OCI-LY3 (cell line): ENCODE measurements around the gene FAAH2.

ENCODE experiments used
- EZH2phosphoT487 ChIP-seq: fragments of 200-600 bp; shearing (Covaris generic); IDR thresholded peaks from 2 replicates; pipeline ENCODE4 v1.6.1; 2018; ENCODE audit warnings: antibody characterized with exemption, mixed run types, low read depth
- TF ChIP-seq, protein P1 (sequence below): fragments of 200-600, 300-600 bp; sonication (generic); IDR thresholded peaks from 2 replicates; pipeline ENCODE4 v1.5.1; 2014; ENCODE audit warnings: antibody characterized with exemption, low read length, low read depth

DNA sequence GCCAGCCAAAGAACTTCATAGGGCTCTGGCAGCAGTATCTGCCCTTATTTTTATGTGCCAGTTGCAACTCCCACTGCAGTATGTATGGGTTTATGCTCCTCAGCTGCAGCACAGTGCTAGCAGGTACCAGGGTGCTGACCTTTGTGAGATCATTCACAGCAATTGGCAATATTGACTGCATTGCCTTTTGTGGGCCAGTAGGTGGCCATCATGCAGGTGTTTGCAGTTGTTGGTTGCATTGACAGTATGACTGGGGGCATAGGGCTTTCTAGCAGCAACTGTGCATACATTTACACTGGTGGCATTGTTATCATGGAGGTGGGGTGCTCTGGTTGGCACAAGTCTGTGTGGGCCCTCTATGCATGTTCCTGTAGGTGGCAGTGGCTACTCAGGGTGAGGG is 42.5 kb downstream of the FAAH2 start:
- TF ChIP-seq, protein P1, sequence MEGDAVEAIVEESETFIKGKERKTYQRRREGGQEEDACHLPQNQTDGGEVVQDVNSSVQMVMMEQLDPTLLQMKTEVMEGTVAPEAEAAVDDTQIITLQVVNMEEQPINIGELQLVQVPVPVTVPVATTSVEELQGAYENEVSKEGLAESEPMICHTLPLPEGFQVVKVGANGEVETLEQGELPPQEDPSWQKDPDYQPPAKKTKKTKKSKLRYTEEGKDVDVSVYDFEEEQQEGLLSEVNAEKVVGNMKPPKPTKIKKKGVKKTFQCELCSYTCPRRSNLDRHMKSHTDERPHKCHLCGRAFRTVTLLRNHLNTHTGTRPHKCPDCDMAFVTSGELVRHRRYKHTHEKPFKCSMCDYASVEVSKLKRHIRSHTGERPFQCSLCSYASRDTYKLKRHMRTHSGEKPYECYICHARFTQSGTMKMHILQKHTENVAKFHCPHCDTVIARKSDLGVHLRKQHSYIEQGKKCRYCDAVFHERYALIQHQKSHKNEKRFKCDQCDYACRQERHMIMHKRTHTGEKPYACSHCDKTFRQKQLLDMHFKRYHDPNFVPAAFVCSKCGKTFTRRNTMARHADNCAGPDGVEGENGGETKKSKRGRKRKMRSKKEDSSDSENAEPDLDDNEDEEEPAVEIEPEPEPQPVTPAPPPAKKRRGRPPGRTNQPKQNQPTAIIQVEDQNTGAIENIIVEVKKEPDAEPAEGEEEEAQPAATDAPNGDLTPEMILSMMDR, result no peak; the same call in none of the 2 replicates
- no peak for TF ChIP-seq EZH2phosphoT487
